ENCODE results near the gene RAPGEF2.
"Not testable (repeated sequence)": the region's sequence is repeated elsewhere in the genome, so short reads cannot be mapped to it uniquely, and the experiment has no call there.

RAPGEF2 gene

DNA sequence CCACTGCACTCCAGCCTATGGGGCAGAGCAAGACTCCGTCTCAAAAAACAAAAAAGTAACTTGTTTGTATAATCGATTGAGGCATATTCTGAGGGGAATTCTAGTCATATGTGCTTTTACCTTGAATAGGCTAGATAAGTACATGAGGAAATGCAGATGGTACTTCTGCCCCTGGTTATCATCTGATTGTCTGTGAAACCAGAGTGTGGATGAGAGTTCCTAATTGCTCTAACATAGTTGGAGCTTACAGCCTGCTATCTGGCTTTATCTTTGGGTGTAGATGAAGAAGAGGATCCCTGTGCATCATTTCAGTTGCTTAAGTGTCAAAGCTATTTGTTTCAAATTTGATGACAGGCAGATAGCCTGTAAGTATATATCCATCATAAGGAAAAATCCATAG is 205.1 kb downstream of the RAPGEF2 start:
- ATAC-seq, result peak; percentile 33; the same call in 2 of the 3 replicates
- no peak for TF ChIP-seq ZNF565 (CRISPR knock-in tag; conservative IDR thresholded peaks at IDR 0.05; ENCODE audit: low read depth)
- TF ChIP-seq BACH2 (CRISPR knock-in tag; IDR thresholded peaks at IDR 0.05; ENCODE audit: borderline replicate concordance), result no peak
- no peak for TF ChIP-seq ZC3H10 (CRISPR knock-in tag; IDR thresholded peaks at IDR 0.05)
- TF ChIP-seq, protein P1, sequence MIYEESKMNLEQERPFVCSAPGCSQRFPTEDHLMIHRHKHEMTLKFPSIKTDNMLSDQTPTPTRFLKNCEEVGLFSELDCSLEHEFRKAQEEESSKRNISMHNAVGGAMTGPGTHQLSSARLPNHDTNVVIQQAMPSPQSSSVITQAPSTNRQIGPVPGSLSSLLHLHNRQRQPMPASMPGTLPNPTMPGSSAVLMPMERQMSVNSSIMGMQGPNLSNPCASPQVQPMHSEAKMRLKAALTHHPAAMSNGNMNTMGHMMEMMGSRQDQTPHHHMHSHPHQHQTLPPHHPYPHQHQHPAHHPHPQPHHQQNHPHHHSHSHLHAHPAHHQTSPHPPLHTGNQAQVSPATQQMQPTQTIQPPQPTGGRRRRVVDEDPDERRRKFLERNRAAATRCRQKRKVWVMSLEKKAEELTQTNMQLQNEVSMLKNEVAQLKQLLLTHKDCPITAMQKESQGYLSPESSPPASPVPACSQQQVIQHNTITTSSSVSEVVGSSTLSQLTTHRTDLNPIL (CRISPR knock-in tag; IDR thresholded peaks at IDR 0.05; ENCODE audit: low read depth), result no peak
- TF ChIP-seq ZFP30 (CRISPR knock-in tag; IDR thresholded peaks at IDR 0.05), result no peak

DNA sequence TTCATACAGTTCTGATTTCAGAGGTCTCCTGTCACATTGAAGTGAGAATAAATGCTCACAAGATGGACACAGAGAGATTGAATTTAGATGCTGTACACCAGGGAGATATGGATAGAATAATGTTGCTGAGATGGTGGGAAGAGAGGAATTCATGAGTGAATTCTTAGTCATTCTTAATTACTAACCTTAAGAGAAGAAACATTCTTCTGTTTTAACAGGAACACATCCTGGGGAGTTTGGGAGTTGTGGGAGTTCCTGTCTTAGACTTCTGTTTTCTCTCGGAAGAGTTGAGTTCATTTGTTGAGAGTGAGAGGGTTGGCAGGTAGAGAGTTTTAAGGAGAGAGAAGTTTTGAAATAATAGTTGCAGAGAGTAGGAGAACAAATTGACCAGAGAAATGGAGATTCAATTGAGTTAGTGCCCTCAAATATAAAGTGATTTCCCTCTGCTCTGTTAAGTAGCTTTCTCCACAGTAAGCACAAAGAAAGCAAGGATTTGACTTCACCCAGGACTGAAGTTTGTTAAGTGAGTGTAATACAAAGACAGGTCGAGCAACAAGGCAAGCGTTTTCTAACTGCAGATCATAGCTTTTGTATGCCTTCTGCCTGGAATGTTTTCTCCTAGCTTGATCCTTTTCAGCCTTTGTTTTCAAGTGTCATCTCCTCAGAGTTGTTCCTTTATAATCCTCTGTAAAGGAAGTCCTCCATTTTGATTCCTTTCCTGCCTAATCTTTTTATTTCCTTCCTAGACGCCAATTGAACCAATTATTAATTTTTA is 205.9 kb downstream of the RAPGEF2 start:
- peak; percentile 85 for ATAC-seq
- TF ChIP-seq ZNF565 (CRISPR knock-in tag; conservative IDR thresholded peaks at IDR 0.05; ENCODE audit: low read depth) (no peak), OSR1 (CRISPR knock-in tag; IDR thresholded peaks at IDR 0.05) (no peak), ISL1 (CRISPR knock-in tag; IDR thresholded peaks at IDR 0.05) (no peak), ZFP30 (CRISPR knock-in tag; IDR thresholded peaks at IDR 0.05) (no peak), RARB (CRISPR knock-in tag; IDR thresholded peaks at IDR 0.05) (no peak), TOX (CRISPR knock-in tag; IDR thresholded peaks at IDR 0.05; ENCODE audit: borderline replicate concordance) (no peak), GLIS3 (CRISPR knock-in tag; IDR thresholded peaks at IDR 0.05) (no peak), ZNF8 (CRISPR knock-in tag; IDR thresholded peaks at IDR 0.05) (no peak), BACH2 (CRISPR knock-in tag; IDR thresholded peaks at IDR 0.05; ENCODE audit: borderline replicate concordance) (no peak)
- TF ChIP-seq, protein P2, sequence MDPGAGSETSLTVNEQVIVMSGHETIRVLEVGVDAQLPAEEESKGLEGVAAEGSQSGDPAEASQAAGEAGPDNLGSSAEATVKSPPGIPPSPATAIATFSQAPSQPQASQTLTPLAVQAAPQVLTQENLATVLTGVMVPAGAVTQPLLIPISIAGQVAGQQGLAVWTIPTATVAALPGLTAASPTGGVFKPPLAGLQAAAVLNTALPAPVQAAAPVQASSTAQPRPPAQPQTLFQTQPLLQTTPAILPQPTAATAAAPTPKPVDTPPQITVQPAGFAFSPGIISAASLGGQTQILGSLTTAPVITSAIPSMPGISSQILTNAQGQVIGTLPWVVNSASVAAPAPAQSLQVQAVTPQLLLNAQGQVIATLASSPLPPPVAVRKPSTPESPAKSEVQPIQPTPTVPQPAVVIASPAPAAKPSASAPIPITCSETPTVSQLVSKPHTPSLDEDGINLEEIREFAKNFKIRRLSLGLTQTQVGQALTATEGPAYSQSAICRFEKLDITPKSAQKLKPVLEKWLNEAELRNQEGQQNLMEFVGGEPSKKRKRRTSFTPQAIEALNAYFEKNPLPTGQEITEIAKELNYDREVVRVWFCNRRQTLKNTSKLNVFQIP (CRISPR knock-in tag; IDR thresholded peaks at IDR 0.05; ENCODE audit: borderline replicate concordance, low read depth), result no peak
- TF ChIP-seq, protein P3, sequence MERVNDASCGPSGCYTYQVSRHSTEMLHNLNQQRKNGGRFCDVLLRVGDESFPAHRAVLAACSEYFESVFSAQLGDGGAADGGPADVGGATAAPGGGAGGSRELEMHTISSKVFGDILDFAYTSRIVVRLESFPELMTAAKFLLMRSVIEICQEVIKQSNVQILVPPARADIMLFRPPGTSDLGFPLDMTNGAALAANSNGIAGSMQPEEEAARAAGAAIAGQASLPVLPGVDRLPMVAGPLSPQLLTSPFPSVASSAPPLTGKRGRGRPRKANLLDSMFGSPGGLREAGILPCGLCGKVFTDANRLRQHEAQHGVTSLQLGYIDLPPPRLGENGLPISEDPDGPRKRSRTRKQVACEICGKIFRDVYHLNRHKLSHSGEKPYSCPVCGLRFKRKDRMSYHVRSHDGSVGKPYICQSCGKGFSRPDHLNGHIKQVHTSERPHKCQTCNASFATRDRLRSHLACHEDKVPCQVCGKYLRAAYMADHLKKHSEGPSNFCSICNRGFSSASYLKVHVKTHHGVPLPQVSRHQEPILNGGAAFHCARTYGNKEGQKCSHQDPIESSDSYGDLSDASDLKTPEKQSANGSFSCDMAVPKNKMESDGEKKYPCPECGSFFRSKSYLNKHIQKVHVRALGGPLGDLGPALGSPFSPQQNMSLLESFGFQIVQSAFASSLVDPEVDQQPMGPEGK (CRISPR knock-in tag; IDR thresholded peaks at IDR 0.05; ENCODE audit: borderline replicate concordance), result no peak

DNA sequence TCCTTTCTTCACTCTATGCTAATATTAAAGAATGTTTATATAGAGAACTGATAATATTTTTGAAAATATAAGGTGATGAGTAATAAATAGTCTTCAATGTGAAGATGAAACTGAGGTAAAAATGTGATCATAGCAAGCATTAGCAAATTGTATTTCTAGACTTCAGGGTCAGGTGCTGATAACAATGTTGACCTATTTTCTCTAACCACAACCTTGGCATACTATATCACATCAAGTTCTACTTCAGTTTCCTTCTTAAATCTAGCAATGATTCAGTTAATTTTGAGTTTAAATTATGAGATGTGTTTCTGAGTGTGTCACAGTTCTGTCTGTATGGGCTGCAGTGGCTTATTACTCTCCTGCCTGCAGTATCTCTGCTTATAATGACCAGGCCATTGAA is 209.4 kb downstream of the RAPGEF2 start:
- TF ChIP-seq, protein P2 (CRISPR knock-in tag; IDR thresholded peaks at IDR 0.05; ENCODE audit: borderline replicate concordance, low read depth), result no peak
- TF ChIP-seq SNAI2 (CRISPR knock-in tag; IDR thresholded peaks at IDR 0.05), result no peak
- no peak for TF ChIP-seq GLIS3 (CRISPR knock-in tag; IDR thresholded peaks at IDR 0.05)
- TF ChIP-seq, protein P4, sequence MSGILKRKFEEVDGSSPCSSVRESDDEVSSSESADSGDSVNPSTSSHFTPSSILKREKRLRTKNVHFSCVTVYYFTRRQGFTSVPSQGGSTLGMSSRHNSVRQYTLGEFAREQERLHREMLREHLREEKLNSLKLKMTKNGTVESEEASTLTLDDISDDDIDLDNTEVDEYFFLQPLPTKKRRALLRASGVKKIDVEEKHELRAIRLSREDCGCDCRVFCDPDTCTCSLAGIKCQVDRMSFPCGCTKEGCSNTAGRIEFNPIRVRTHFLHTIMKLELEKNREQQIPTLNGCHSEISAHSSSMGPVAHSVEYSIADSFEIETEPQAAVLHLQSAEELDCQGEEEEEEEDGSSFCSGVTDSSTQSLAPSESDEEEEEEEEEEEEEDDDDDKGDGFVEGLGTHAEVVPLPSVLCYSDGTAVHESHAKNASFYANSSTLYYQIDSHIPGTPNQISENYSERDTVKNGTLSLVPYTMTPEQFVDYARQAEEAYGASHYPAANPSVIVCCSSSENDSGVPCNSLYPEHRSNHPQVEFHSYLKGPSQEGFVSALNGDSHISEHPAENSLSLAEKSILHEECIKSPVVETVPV (CRISPR knock-in tag; IDR thresholded peaks at IDR 0.05), result no peak
- TF ChIP-seq, protein P1 (CRISPR knock-in tag; IDR thresholded peaks at IDR 0.05; ENCODE audit: low read depth), result no peak
- TF ChIP-seq OSR1 (CRISPR knock-in tag; IDR thresholded peaks at IDR 0.05), result no peak
- TF ChIP-seq ZC3H10 (CRISPR knock-in tag; IDR thresholded peaks at IDR 0.05), result no peak
- no peak for TF ChIP-seq ARNTL (CRISPR knock-in tag; IDR thresholded peaks at IDR 0.05; ENCODE audit: borderline replicate concordance, low read depth)
- no peak for TF ChIP-seq ZNF70 (CRISPR knock-in tag; IDR thresholded peaks at IDR 0.05)
- no peak for TF ChIP-seq RARB (CRISPR knock-in tag; IDR thresholded peaks at IDR 0.05)
- TF ChIP-seq PPARA (CRISPR knock-in tag; IDR thresholded peaks at IDR 0.05; ENCODE audit: borderline replicate concordance), result no peak
- TF ChIP-seq ZFP3 (CRISPR knock-in tag; IDR thresholded peaks at IDR 0.05), result no peak
- no peak for TF ChIP-seq ESRRG (CRISPR knock-in tag; IDR thresholded peaks at IDR 0.05)
- TF ChIP-seq ZFP30 (CRISPR knock-in tag; IDR thresholded peaks at IDR 0.05), result no peak
- TF ChIP-seq ZNF8 (CRISPR knock-in tag; IDR thresholded peaks at IDR 0.05), result no peak
- TF ChIP-seq TCF4 (CRISPR knock-in tag; IDR thresholded peaks at IDR 0.05; ENCODE audit: borderline replicate concordance), result no peak
- ATAC-seq, result no peak

DNA sequence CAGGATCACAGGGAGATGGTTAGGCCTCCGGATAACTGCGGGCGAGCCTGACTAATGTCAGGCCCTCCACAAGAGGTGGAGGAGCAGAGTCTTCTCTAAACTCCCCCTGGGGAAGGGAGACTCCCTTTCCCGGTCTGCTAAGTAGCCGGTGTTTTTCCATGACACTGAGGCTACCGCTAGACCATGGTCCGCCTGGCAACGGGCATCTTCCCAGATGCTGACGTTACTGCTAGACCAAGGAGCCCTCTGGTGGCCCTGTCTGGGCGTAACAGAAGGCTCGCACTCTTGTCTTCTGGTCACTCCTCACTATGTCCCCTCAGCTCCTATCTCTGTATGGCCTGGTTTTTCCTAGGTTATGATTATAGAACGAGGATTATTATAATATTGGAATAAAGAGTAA is 213.0 kb downstream of the RAPGEF2 start:
- ATAC-seq, result not testable (repeated sequence)
